ENCODE results near the gene TMEM208. TPM values are rescaled to one million over a fixed set of nuclear protein-coding genes. Genes with fewer than 3 reads are reported as not detected.
A peak's percentile ranks its signal among the peaks of the same experiment; 100 is the strongest.

TMEM208 gene
- total and polyA plus RNA-seq, 2 of the 13 experiments (the other 11 are each of a cell fraction or from before 2014, with no cell fraction given): 58.8 to 72.9 TPM

- TF ChIP-seq HNF1A (IDR thresholded peaks at IDR 0.05; ENCODE audit: low read depth) (no peak), HNF1A (CRISPR knock-in tag; IDR thresholded peaks at IDR 0.05; ENCODE audit: borderline replicate concordance) (peak; percentile 68; the same call in 1 of the 2 replicates), TCF7L2 (IDR thresholded peaks at IDR 0.05; ENCODE audit: low read depth, low read length) (no peak), ZNF281 (CRISPR knock-in tag; IDR thresholded peaks at IDR 0.05; ENCODE audit: borderline replicate concordance) (peak; percentile 41; the same call in 1 of the 2 replicates), MTERF4 (CRISPR knock-in tag; IDR thresholded peaks at IDR 0.05) (peak; percentile 93; the same call in 1 of the 2 replicates), HNRNPLL (IDR thresholded peaks at IDR 0.05; ENCODE audit: low read depth, low read length, poor library complexity, severe bottlenecking) (peak; percentile 82), MXI1 (IDR thresholded peaks at IDR 0.05; ENCODE audit: borderline replicate concordance, low read depth, low read length) (peak; percentile 79; the same call in 1 of the 3 replicates), ELK4 (CRISPR knock-in tag; IDR thresholded peaks at IDR 0.05; ENCODE audit: borderline replicate concordance) (no peak), HNRNPL (IDR thresholded peaks at IDR 0.05; ENCODE audit: low read depth, low read length) (no peak), SP4 (CRISPR knock-in tag; IDR thresholded peaks at IDR 0.05) (peak; percentile 99), RELA (CRISPR knock-in tag; IDR thresholded peaks at IDR 0.05) (no peak), ZNF337 (CRISPR knock-in tag; IDR thresholded peaks at IDR 0.05; ENCODE audit: borderline replicate concordance, low read depth) (no peak), HIVEP1 (CRISPR knock-in tag; IDR thresholded peaks at IDR 0.05) (no peak; the same call in 1 of the 2 replicates), MYPOP (CRISPR knock-in tag; IDR thresholded peaks at IDR 0.05) (peak; percentile 89)
Observed at GRCh38 chr16:67183627-67184452, 43.1 kb upstream of the TMEM208 start, which contains the start of gene MATCAP1 (continued).

All from HepG2 (cell line).